K562 (cell line): ENCODE data around the gene CAVIN1. TPM values are rescaled to one million over a fixed set of nuclear protein-coding genes. Genes with fewer than 3 reads are reported as not detected.

Experiments used
- ATAC-seq: fragments of 200-7000 bp; cut with Tn5 transposase; 3 replicates; pipeline ENCODE4 v1.9.1; 2020; ENCODE audit warnings: moderate library complexity
- BruUV-seq: library from RNA; stranded (reverse); fragments of 400-500 nt; replicated peaks from 2 replicates; lab custom pipeline; 2021; lab: Mats Ljungman, UMichigan
- CTCF ChIA-PET: fragments of 300-600 bp; formaldehyde crosslinking; extraction: SDS; loops from one replicate; lab custom pipeline; 2021; ENCODE audit warnings: low intra/inter-chr PET ratio; lab: Yijun Ruan, JAX
- POLR2A ChIA-PET: fragments of 300-600, 350-650 bp; sonication (Branson Sonifier 250); formaldehyde crosslinking; extraction: SDS; loops from one replicate; lab custom pipeline; 2021; ENCODE audit warnings: antibody characterized with exemption, inconsistent platforms; lab: Yijun Ruan, JAX
- DNase-seq, 4 experiments: peaks; one replicate each; pipeline versions ENCODE4 v3.0.0 to v3.0.0-alpha.2; 2011 to 2018; ENCODE audit warnings: low spot score in 3 of 4, mixed read lengths in 3 of 4; ENCODE audit errors: extremely low read depth in 1 of 4
- FAIRE-seq: peaks from 2 replicates; lab custom pipeline; 2011; peaks lifted over from hg19 to GRCh38; lab: Jason Lieb, UNC
- H2AFZ ChIP-seq: 2 replicates; pipeline ENCODE4 v1.6.0; 2011; ENCODE audit warnings: low read depth, low read length, control low read depth, inconsistent platforms
- H3K27ac ChIP-seq: fragments of 200-600 bp; 3 replicates; pipeline ENCODE4 v1.8.0; 2011; ENCODE audit warnings: low read depth, mild to moderate bottlenecking, control low read depth, inconsistent platforms, low read length, moderate library complexity, mixed read lengths; ENCODE audit errors: extremely low read depth
- H3K27me3 ChIP-seq, 2 experiments: fragments of 300-600 bp in 1 of 2; 2 replicates in 1 of 2; 3 replicates in 1 of 2; pipeline versions ENCODE4 v1.6.0 to v1.8.0; 2011; ENCODE audit warnings: inconsistent platforms in 2 of 2, low read length in 2 of 2, mild to moderate bottlenecking in 1 of 2, mixed read lengths in 1 of 2, moderate library complexity in 1 of 2; ENCODE audit not compliant: control insufficient read depth in 2 of 2, insufficient read depth in 2 of 2
- H3K36me3 ChIP-seq: fragments of 300-600 bp; 3 replicates; pipeline ENCODE4 v1.8.0; 2011; ENCODE audit warnings: mild to moderate bottlenecking, low read length, inconsistent platforms; ENCODE audit not compliant: control insufficient read depth, insufficient read depth
- H3K4me1 ChIP-seq, 2 experiments: fragments of 200-600 bp in 1 of 2; replicated peaks in 1 of 2; 2 replicates in 1 of 2; 3 replicates in 1 of 2; pipeline versions ENCODE4 v1.5.1 to v1.8.0; 2011; ENCODE audit warnings: inconsistent platforms in 2 of 2, low read length in 2 of 2, mild to moderate bottlenecking in 1 of 2, mixed read lengths in 1 of 2, moderate library complexity in 1 of 2; ENCODE audit not compliant: control insufficient read depth in 2 of 2, insufficient read depth in 2 of 2
- H3K4me2 ChIP-seq: 2 replicates; pipeline ENCODE4 v1.6.1; 2011; ENCODE audit warnings: low read length, control low read depth, inconsistent platforms, mixed read lengths; ENCODE audit not compliant: insufficient read depth
- H3K4me3 ChIP-seq: fragments of 200-600 bp; sonication (generic), shearing (Covaris generic); 2 replicates; pipeline ENCODE4 v1.5.1; 2016; ENCODE audit warnings: control low read depth, inconsistent platforms
- H3K79me2 ChIP-seq: fragments of 200-600 bp; 3 replicates; pipeline ENCODE4 v1.8.0; 2011; ENCODE audit warnings: low read length, inconsistent platforms; ENCODE audit not compliant: control insufficient read depth, insufficient read depth
- H3K9ac ChIP-seq, 2 experiments: 2 replicates each; pipeline versions ENCODE4 v1.6.0 to v1.6.1; 2011; ENCODE audit warnings: low read depth in 2 of 2, low read length in 2 of 2, control low read depth in 1 of 2, inconsistent platforms in 1 of 2, mild to moderate bottlenecking in 1 of 2, mixed read lengths in 1 of 2; ENCODE audit not compliant: insufficient read depth in 1 of 2
- H3K9me1 ChIP-seq: one replicate; pipeline ENCODE4 v1.6.0; 2011; ENCODE audit warnings: inconsistent platforms, mild to moderate bottlenecking, low read length, moderate library complexity; ENCODE audit not compliant: control insufficient read depth, insufficient read depth
- H3K9me3 ChIP-seq: replicated peaks from 2 replicates; pipeline ENCODE4 v1.5.1; 2011; ENCODE audit warnings: low read depth, low read length, inconsistent platforms; ENCODE audit not compliant: control insufficient read depth, insufficient read depth
- H4K20me1 ChIP-seq: replicated peaks from 2 replicates; pipeline ENCODE4 v1.6.1; 2011; ENCODE audit warnings: low read length, inconsistent platforms, mixed read lengths; ENCODE audit not compliant: control insufficient read depth, insufficient read depth
- ELF1 ChIP-seq: fragments of 200-800 bp; sonication (Bioruptor generic); IDR thresholded peaks from 2 replicates; pipeline ENCODE4 v1.6.1; 2016; ENCODE audit warnings: missing genetic modification characterization, missing compliant biosample characterization
- HCFC1 ChIP-seq: IDR thresholded peaks from 2 replicates; pipeline ENCODE4 v1.6.1; 2012; ENCODE audit warnings: low read depth, low read length, improper control_type of control experiment
- HOXB6 ChIP-seq: fragments of 250-450 bp; sonication (Bioruptor Pico); IDR thresholded peaks from 2 replicates; pipeline ENCODE4 v1.5.1; 2022; ENCODE audit warnings: mild to moderate bottlenecking, borderline replicate concordance
- KDM2B ChIP-seq: fragments of 250-450 bp; sonication (Bioruptor Pico); IDR thresholded peaks from 2 replicates; pipeline ENCODE4 v1.8.0; 2021; ENCODE audit warnings: mild to moderate bottlenecking, moderate library complexity
- KLF13 ChIP-seq: fragments of 450-650 bp; IDR thresholded peaks from 2 replicates; pipeline ENCODE4 v1.6.1; 2016; ENCODE audit warnings: missing genetic modification characterization, low read depth, mild to moderate bottlenecking, missing compliant biosample characterization, moderate library complexity, borderline replicate concordance
- NFIC ChIP-seq: fragments of 450-650 bp; IDR thresholded peaks from 2 replicates; pipeline ENCODE4 v1.6.1; 2017; ENCODE audit warnings: mild to moderate bottlenecking, inconsistent platforms
- NR2C2 ChIP-seq, 2 experiments: fragments of 200-800 bp in 1 of 2; sonication (Bioruptor generic) in 1 of 2; sonication (generic) in 1 of 2; formaldehyde crosslinking in 1 of 2; IDR thresholded peaks; 2 replicates each; pipeline versions ENCODE4 v1.6.1 to v1.8.0; 2016 to 2022; ENCODE audit warnings: mild to moderate bottlenecking in 1 of 2, missing compliant biosample characterization in 1 of 2, missing genetic modification characterization in 1 of 2, missing genetic modification reagents in 1 of 2
- SMARCA4 ChIP-seq: fragments of 450-650 bp; IDR thresholded peaks from 2 replicates; pipeline ENCODE4 v1.6.1; 2016
- ZNF143 ChIP-seq: sonication (generic); formaldehyde crosslinking; IDR thresholded peaks from 2 replicates; pipeline ENCODE4 v1.9.0; 2022; ENCODE audit warnings: mild to moderate bottlenecking, missing genetic modification reagents
- WGBS: fragments of 100-300 bp; shearing (Covaris generic); methylation state at CpG from one replicate; pipeline ENCODE4 v1.1.6; 2016; ENCODE audit warnings: low coverage, mixed read lengths; ENCODE audit not compliant: insufficient coverage; ENCODE audit errors: missing lambda C conversion rate; 5-methylcytosine and 5-hydroxymethylcytosine counted together
- in situ Hi-C: fragments of 300-500 bp; cut with MboI; formaldehyde crosslinking; loops from 4 replicates; pipeline ENCODE4 v1.15.0; 2018; ENCODE audit warnings: inconsistent platforms, mixed read lengths
- intact Hi-C: fragments of 100-400 bp; cut with micrococcal nuclease; formaldehyde crosslinking; loops from 2 replicates; pipeline ENCODE4 v1.14.2; 2022
- polyA plus RNA-seq, 8 experiments: library from polyadenylated mRNA; depleted of rRNA in 4 of 8; stranded (reverse) in 5 of 8; unstranded in 3 of 8; fragments of >200 nt; fragmentation: Nextera tagmentation in 2 of 8; fragmentation: Illumina TruSeq in 1 of 8; extraction: Ambion mirVana in 2 of 8; extraction: Trizol in 1 of 8; gene quantifications; 2 replicates each; pipeline versions ENCODE4 v1.2.1 to v1.2.3, GENCODE V29; 2011 to 2014; ENCODE audit warnings: inconsistent platforms in 1 of 8, missing spikeins in 1 of 8
- total RNA-seq, 7 experiments: library from RNA; depleted of rRNA in 6 of 7; stranded (reverse); fragments of >200 nt in 6 of 7; fragmentation: Illumina TruSeq in 2 of 7; extraction: Trizol in 2 of 7; gene quantifications; 2 replicates each; pipeline versions ENCODE4 v1.2.1 to v1.2.3, GENCODE V29; 2011 to 2021; ENCODE audit warnings: low replicate concordance in 1 of 7
- TF ChIP-seq, protein P1 (sequence below): fragments of 450-650 bp; IDR thresholded peaks from 2 replicates; pipeline ENCODE4 v1.6.1; 2018; ENCODE audit not compliant: partially characterized antibody
- TF ChIP-seq, protein P2 (sequence below): fragments of 250-450 bp; sonication (Bioruptor Pico); IDR thresholded peaks from 2 replicates; pipeline ENCODE4 v1.6.1; 2021; ENCODE audit warnings: mild to moderate bottlenecking
- TF ChIP-seq, protein P3 (sequence below): conservative IDR thresholded peaks from 2 replicates; pipeline ENCODE4 v1.6.1; 2011; ENCODE audit warnings: low read depth, mild to moderate bottlenecking, low read length; ENCODE audit not compliant: control insufficient read depth

CAVIN1 gene
- total and polyA plus RNA-seq, 9 of the 15 experiments (the other 6 are each of a cell fraction or from before 2014, with no cell fraction given), result 6.8 to 162 (median 74.5) TPM

DNA sequence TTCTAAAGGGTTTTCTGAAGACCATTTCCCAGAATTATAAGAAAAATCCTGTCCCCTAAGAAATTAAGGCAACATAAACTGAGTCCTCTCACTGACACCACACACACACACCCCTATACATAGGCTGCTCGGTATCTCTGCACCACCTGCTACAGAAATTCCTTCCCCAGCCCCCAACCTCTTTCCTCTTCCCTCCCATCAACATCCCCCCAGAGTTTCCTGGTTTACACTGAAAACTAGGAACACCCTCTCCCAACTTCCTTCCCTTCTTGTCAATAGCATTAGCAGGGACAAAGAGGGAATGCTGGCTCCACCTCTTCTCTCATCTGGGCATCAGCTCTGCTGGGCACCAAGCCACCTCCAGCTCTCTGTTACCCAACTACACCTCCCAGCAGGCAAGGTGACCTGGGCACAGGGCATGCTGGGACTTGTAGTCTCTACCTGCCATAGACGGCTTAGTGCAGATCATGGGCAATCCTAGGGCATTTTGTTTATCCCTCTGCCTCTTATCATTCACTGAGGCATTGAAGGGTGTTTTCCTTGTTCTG is 15.7 kb downstream of the CAVIN1 start:
- in situ Hi-C loops (loop anchor here (10.0 kb wide), 1 partner anchor 183 kb away; no protein-coding TSS in a partner anchor), intact Hi-C loops (loop anchor here (5.0 to 10.0 kb wide), 4 partner anchors 110 to 445 kb away; partner anchors contain the start of genes HCRT and KCNH4)
- WGBS, result 7% methylated on average over 2 of the region's 2 CpGs
- peaks cover 55% of the 10 kb centered on the region; the same call in 2 of the 3 replicates for H3K36me3 ChIP-seq
- H3K27me3 ChIP-seq, result no peaks in the 10 kb centered on the region
- ChIA-PET POLR2A (interaction anchor here (0.6 to 1.5 kb wide), 8 partner anchors 8 to 1533 kb away, joined by 3 to 10 read pairs (median 3); partner anchors contain the start of gene STAT3), CTCF (interaction anchor here (1.3 to 3.4 kb wide), 2 partner anchors 85 to 95 kb away, joined by 3 to 46 read pairs; no protein-coding TSS in a partner anchor)
- H2AFZ ChIP-seq, result no peak overlapping the region
- peak overlapping the region; percentile 73 for H3K27ac ChIP-seq
- no TSS peak for BruUV-seq
- peak overlapping the region; percentile 0 to 46; a peak in 2 of 4 replicates for H3K9ac ChIP-seq
- H3K4me1 ChIP-seq, result peaks cover 40 to 58% of the 10 kb centered on the region in 2 experiments
- ATAC-seq, result peak; percentile 83
- no peak overlapping the region for H3K4me3 ChIP-seq
- H3K9me3 ChIP-seq, result no peaks in the 10 kb centered on the region
- H3K79me2 ChIP-seq, result peaks cover 65% of the 10 kb centered on the region
- H4K20me1 ChIP-seq, result no peaks in the 10 kb centered on the region
- H3K4me2 ChIP-seq, result peak overlapping the region; percentile 62
- peak; percentile 48 to 66 (median 54) for DNase-seq
- peak; percentile 73 for FAIRE-seq
- no peaks in the 10 kb centered on the region for H3K9me1 ChIP-seq
- no peak for TF ChIP-seq KLF13 (tag)
- TF ChIP-seq, protein P1, sequence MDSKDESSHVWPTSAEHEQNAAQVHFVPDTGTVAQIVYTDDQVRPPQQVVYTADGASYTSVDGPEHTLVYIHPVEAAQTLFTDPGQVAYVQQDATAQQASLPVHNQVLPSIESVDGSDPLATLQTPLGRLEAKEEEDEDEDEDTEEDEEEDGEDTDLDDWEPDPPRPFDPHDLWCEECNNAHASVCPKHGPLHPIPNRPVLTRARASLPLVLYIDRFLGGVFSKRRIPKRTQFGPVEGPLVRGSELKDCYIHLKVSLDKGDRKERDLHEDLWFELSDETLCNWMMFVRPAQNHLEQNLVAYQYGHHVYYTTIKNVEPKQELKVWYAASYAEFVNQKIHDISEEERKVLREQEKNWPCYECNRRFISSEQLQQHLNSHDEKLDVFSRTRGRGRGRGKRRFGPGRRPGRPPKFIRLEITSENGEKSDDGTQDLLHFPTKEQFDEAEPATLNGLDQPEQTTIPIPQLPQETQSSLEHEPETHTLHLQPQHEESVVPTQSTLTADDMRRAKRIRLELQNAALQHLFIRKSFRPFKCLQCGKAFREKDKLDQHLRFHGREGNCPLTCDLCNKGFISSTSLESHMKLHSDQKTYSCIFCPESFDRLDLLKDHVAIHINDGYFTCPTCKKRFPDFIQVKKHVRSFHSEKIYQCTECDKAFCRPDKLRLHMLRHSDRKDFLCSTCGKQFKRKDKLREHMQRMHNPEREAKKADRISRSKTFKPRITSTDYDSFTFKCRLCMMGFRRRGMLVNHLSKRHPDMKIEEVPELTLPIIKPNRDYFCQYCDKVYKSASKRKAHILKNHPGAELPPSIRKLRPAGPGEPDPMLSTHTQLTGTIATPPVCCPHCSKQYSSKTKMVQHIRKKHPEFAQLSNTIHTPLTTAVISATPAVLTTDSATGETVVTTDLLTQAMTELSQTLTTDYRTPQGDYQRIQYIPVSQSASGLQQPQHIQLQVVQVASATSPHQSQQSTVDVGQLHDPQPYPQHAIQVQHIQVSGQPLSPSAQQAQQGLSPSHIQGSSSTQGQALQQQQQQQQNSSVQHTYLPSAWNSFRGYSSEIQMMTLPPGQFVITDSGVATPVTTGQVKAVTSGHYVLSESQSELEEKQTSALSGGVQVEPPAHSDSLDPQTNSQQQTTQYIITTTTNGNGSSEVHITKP, result peak; percentile 51
- TF ChIP-seq ZNF143 (CRISPR knock-in tag), result peak; percentile 86
- TF ChIP-seq, protein P2, sequence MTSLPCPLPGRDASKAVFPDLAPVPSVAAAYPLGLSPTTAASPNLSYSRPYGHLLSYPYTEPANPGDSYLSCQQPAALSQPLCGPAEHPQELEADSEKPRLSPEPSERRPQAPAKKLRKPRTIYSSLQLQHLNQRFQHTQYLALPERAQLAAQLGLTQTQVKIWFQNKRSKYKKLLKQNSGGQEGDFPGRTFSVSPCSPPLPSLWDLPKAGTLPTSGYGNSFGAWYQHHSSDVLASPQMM (CRISPR knock-in tag), result no peak
- TF ChIP-seq, protein P3, sequence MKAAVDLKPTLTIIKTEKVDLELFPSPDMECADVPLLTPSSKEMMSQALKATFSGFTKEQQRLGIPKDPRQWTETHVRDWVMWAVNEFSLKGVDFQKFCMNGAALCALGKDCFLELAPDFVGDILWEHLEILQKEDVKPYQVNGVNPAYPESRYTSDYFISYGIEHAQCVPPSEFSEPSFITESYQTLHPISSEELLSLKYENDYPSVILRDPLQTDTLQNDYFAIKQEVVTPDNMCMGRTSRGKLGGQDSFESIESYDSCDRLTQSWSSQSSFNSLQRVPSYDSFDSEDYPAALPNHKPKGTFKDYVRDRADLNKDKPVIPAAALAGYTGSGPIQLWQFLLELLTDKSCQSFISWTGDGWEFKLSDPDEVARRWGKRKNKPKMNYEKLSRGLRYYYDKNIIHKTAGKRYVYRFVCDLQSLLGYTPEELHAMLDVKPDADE, result peak; percentile 96
- peak; percentile 36; the same call in 1 of the 2 replicates for TF ChIP-seq NFIC
- TF ChIP-seq KDM2B (CRISPR knock-in tag), result no peak
- peak; percentile 44; the same call in 1 of the 2 replicates for TF ChIP-seq ELF1 (tag)
- TF ChIP-seq HCFC1, result peak; percentile 96
- 0 out of 2 replicates have a peak, but pooled peaks have one; percentile 29 for TF ChIP-seq SMARCA4
- TF ChIP-seq HOXB6 (CRISPR knock-in tag), result no peak
- TF ChIP-seq NR2C2 (CRISPR knock-in tag; IDR thresholded peaks at IDR 0.05), result peak; percentile 60; the same call in 1 of the 2 replicates
- TF ChIP-seq NR2C2 (tag; IDR thresholded peaks at IDR 0.05), result peak; percentile 93
